ENCODE results near the gene SRPK2.
A peak's percentile ranks its signal among the peaks of the same experiment; 100 is the strongest.
"Not testable (repeated sequence)": the region's sequence is repeated elsewhere in the genome, so short reads cannot be mapped to it uniquely, and the experiment has no call there.

The SRPK2 gene

DNA sequence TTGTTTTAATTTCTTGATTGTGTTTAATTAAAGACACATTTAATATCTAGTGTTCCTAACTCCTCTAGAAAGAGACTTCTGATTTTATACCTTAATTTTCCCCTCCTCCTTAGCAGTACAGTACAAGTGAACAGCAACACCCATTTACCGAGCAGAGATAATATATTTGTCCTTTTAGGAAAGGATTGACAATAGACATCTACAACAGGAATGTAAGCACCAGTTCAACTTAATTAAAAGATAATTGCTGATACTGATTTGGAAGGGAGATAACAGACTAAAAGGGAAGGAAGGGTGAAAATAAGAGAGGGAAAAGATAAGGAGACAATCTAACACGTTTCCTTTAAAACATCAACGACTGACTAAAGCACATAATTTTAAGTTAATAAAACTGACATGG, 119.3 kb downstream of the SRPK2 start:
- DNase-seq (ENCODE audit: low read depth), result peak; percentile 21
- TF ChIP-seq, protein P1, sequence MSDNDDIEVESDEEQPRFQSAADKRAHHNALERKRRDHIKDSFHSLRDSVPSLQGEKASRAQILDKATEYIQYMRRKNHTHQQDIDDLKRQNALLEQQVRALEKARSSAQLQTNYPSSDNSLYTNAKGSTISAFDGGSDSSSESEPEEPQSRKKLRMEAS (IDR thresholded peaks at IDR 0.05; ENCODE audit: low read depth, low read length), result no peak
- TF ChIP-seq, protein P2, sequence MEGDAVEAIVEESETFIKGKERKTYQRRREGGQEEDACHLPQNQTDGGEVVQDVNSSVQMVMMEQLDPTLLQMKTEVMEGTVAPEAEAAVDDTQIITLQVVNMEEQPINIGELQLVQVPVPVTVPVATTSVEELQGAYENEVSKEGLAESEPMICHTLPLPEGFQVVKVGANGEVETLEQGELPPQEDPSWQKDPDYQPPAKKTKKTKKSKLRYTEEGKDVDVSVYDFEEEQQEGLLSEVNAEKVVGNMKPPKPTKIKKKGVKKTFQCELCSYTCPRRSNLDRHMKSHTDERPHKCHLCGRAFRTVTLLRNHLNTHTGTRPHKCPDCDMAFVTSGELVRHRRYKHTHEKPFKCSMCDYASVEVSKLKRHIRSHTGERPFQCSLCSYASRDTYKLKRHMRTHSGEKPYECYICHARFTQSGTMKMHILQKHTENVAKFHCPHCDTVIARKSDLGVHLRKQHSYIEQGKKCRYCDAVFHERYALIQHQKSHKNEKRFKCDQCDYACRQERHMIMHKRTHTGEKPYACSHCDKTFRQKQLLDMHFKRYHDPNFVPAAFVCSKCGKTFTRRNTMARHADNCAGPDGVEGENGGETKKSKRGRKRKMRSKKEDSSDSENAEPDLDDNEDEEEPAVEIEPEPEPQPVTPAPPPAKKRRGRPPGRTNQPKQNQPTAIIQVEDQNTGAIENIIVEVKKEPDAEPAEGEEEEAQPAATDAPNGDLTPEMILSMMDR (IDR thresholded peaks at IDR 0.05; ENCODE audit: low read depth, low read length), result no peak
- TF ChIP-seq MYC (IDR thresholded peaks at IDR 0.05; ENCODE audit: low read depth, low read length) (no peak), POLR2A (IDR thresholded peaks at IDR 0.05; ENCODE audit: extremely low read depth, insufficient read length) (no peak)
- H3K4me3 ChIP-seq (ENCODE audit: low read depth, low read length), result peak overlapping the region; percentile 65

DNA sequence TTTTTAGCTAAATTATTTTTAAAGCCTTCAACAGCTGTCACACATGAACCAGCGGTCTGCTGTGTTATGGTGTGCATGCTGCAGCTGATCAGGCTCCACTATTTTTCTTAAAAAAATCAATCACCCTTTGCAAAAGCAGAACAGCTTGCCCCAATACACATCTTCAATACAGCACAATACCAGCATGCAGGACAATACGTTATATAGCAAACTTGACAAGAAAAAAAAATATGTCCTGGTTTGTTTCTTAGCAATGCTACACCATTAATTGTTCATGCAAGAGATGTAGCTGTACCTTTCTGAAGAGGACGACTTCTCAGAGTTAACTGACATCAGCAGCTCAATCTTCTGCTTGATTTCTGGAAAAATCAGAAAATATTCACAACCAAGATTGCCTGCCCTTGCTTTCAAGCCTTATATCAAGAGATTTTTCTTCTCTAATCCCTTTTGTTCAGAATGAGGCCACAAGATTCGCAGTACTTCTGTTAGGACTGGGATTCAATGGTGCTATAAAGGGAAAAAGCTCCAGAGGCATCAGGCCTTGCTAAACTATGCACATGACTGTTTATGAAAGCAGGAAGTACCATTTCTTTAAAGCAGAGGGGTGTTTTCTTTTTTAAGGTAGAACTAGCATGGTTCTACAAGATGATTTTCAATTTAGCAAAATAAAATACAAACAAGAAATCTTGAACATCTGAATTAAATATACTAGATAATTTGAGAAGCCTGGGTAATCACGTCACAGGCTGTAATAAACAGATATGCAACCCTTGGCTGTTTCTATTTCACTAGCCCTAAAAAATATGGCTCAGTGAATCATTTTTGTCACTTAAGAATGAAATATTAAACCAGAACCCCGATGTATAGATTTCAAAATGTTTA, 120.0 kb downstream of the SRPK2 start:
- TF ChIP-seq, protein P1 (IDR thresholded peaks at IDR 0.05; ENCODE audit: low read depth, low read length), result peak; percentile 60; the same call in 1 of the 2 replicates
- TF ChIP-seq MYC (IDR thresholded peaks at IDR 0.05; ENCODE audit: low read depth, low read length), result no peak
- H3K4me3 ChIP-seq (ENCODE audit: low read depth, low read length), result peak overlapping the region; percentile 65
- DNase-seq (ENCODE audit: low read depth), result peak; percentile 70

GRCh38 chr7:105268056-105268455, 120.7 kb downstream of the SRPK2 start:
- peak; percentile 37 for DNase-seq (ENCODE audit: low read depth)
- TF ChIP-seq MYC (IDR thresholded peaks at IDR 0.05; ENCODE audit: low read depth, low read length) (no peak), POLR2A (IDR thresholded peaks at IDR 0.05; ENCODE audit: extremely low read depth, insufficient read length) (no peak)
- TF ChIP-seq, protein P1 (IDR thresholded peaks at IDR 0.05; ENCODE audit: low read depth, low read length), result no peak
- TF ChIP-seq, protein P2 (IDR thresholded peaks at IDR 0.05; ENCODE audit: low read depth, low read length), result no peak

GRCh38 chr7:105267244-105267643, 121.5 kb downstream of the SRPK2 start:
- TF ChIP-seq MYC (IDR thresholded peaks at IDR 0.05; ENCODE audit: low read depth, low read length) (no peak), POLR2A (IDR thresholded peaks at IDR 0.05; ENCODE audit: extremely low read depth, insufficient read length) (no peak)
- TF ChIP-seq, protein P2 (IDR thresholded peaks at IDR 0.05; ENCODE audit: low read depth, low read length), result no peak
- TF ChIP-seq, protein P1 (IDR thresholded peaks at IDR 0.05; ENCODE audit: low read depth, low read length), result no peak
- DNase-seq (ENCODE audit: low read depth), result no peak
- H3K4me3 ChIP-seq (ENCODE audit: low read depth, low read length), result no peak overlapping the region

More at GRCh38 chr7:105268056-105268455, 120.7 kb downstream of the SRPK2 start:
- peak overlapping the region; percentile 65 for H3K4me3 ChIP-seq (ENCODE audit: low read depth, low read length)

DNA sequence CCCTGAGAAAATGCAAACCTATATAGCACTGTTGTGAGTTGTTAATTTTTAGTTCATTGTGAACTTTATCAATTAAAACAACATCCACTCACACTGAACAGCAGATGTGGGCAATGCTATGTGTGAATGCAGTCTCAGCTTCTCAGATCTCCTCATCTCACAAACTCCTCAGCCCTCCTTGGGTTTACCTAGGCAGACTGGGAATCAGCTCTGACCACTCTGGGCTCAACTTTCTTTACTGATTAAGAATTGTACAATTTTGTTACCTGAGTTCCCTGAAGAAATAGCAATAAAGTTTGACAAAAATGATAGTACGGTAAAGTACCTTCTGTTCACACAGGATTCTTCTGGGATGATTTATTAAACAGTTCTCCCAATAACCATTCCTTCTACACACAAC, 124.0 kb downstream of the SRPK2 start:
- H3K4me3 ChIP-seq (ENCODE audit: low read depth, low read length), result no peak overlapping the region
- TF ChIP-seq MYC (IDR thresholded peaks at IDR 0.05; ENCODE audit: low read depth, low read length) (no peak), POLR2A (IDR thresholded peaks at IDR 0.05; ENCODE audit: extremely low read depth, insufficient read length) (no peak)
- TF ChIP-seq, protein P1 (IDR thresholded peaks at IDR 0.05; ENCODE audit: low read depth, low read length), result no peak
- TF ChIP-seq, protein P2 (IDR thresholded peaks at IDR 0.05; ENCODE audit: low read depth, low read length), result no peak
- DNase-seq (ENCODE audit: low read depth), result no peak

DNA sequence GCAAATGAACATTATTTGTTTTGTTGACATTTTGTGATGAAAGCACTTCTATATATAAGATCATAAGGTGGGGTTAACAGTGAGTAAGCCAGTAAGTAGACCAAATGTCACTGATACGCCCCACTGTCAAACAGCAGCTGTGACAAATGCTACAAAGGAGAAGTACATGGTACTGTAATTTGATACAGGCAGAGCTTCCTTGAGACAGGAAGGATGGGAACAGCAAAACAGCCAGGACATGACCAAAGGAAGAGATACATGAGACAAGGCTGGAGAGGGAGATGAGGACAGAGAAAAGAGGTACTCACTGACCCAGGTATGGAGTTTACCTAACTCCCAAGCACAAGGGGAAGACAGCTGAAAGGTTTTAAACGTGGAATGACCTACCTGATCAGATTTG, 127.0 kb downstream of the SRPK2 start:
- DNase-seq (ENCODE audit: low read depth), result peak; percentile 36
- H3K4me3 ChIP-seq (ENCODE audit: low read depth, low read length), result no peak overlapping the region
- TF ChIP-seq POLR2A (IDR thresholded peaks at IDR 0.05; ENCODE audit: extremely low read depth, insufficient read length) (no peak), MYC (IDR thresholded peaks at IDR 0.05; ENCODE audit: low read depth, low read length) (no peak)
- TF ChIP-seq, protein P2 (IDR thresholded peaks at IDR 0.05; ENCODE audit: low read depth, low read length), result no peak
- TF ChIP-seq, protein P1 (IDR thresholded peaks at IDR 0.05; ENCODE audit: low read depth, low read length), result no peak

GRCh38 chr7:105260201-105260871, 128.4 kb downstream of the SRPK2 start:
- H3K4me3 ChIP-seq (ENCODE audit: low read depth, low read length); DNase-seq (ENCODE audit: low read depth): not testable (repeated sequence)

DNA sequence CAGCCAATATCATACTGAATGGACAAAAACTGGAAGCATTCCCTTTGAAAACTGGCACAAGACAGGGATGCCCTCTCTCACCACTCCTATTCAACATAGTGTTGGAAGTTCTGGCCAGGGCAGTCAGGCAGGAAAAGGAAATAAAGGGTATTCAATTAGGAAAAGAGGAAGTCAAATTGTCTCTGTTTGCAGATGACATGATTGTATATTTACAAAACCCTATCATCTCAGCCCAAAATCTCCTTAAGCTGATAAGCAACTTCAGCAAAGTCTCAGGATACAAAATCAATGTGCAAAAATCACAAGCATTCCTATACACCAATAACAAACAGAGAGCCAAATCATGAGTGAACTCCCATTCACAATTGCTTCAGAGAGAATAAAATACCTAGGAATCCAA, 129.8 kb downstream of the SRPK2 start:
- DNase-seq (ENCODE audit: low read depth); H3K4me3 ChIP-seq (ENCODE audit: low read depth, low read length): not testable (repeated sequence)

Data from NB4 (cell line).